Esophagus mucosa (tissue), 1 donor: ENCODE results near the gene LRRC4B. TPM values are rescaled to one million over a fixed set of nuclear protein-coding genes. Genes with fewer than 3 reads are reported as not detected.
"Not testable (repeated sequence)": the region's sequence is repeated elsewhere in the genome, so short reads cannot be mapped to it uniquely, and the experiment has no call there.

ENCODE experiments used
- ATAC-seq: fragments of 200-7000 bp; cut with Tn5 transposase; one replicate; pipeline ENCODE4 v1.9.1; 2020
- total RNA-seq: library from RNA; stranded (reverse); gene quantifications from one replicate; pipeline ENCODE4 v1.2.4, GENCODE V29; 2023
- donor health status: DM: yes; HTN: yes; CAD: no.

LRRC4B gene
- total RNA-seq, 1 donor from 2014 or later = 0.24 TPM

DNA sequence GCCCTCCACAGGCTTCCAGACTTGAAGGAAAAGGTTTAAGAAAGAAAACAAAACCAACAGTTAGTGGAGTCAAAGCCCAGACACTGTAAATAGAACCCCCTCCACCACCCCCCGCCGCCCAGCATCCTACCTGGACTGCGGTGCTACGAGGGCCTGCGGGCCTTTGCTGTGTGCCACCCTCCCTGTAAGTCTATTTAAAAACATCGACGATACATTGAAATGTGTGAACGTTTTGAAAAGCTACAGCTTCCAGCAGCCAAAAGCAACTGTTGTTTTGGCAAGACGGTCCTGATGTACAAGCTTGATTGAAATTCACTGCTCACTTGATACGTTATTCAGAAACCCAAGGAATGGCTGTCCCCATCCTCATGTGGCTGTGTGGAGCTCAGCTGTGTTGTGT lies 85.3 kb downstream of the LRRC4B start:
- no peak for ATAC-seq

DNA sequence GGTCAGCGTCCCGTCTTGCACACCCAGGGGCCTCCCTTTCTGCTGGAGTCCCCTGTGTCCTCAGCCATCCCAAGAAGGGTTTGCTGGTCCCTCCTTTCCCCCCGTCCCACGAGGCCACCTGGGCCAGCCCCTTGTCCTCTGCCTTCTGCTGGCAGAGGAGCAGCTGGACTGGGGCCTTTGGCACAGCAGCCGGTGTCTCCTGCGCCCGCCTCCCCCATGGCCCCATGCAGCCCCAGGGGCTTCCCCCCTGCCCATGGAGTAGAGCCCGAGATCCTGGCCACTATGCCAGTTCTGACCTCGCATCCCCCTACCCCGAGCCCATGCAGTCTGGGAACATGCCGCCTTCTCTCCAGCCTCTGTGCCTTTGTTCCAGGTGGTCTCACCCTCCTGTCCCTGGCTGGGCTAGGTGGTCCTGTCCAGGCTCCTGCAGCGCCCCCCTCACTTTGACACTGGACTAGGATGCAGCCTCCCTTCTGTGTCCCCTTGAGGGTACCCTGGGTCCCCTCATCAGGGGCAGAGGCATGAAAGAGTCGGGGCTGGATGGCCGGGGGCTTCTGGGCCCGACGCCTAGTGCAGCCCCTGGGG lies 85.9 kb downstream of the LRRC4B start:
- ATAC-seq = no peak

DNA sequence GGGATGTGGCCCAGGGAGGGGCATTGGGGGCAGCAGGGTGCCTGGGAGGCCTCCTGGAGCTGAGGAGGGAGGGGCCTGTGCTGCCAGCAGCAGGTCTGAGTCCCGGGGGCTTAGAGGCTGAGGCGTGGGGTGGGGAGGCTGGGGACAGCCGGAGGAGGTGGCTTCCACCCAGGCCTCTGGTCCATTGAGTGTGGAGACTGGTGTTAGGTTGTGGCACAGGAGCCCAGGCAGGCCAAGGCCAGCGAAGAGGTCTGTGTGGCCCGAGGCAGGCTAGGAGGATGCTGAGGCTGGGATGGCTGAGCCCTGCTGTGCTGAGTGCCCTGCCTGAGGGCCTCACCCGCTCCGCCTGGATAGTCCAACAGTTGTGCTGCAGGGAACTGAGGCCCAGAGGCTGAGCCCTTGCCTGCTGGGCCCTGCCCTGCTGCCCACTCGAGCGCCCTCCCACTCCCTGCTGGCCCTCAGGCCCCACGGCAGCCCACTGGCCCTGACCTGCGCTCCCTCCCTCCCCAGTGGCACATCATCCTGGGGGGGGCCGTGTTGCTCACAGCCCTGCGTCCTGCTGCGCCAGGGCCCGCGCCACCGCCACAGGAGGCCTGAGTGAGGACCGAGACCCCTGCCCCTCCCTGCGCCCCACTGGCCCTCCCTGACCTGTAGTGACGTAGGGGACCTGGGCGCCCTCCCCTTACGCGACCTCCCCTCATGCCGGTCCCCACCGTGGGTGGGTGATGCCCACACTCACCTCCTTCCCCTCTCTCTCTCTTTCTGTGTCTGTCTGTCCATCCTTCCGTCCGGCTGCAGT lies 86.7 kb downstream of the LRRC4B start:
- no peak for ATAC-seq

DNA sequence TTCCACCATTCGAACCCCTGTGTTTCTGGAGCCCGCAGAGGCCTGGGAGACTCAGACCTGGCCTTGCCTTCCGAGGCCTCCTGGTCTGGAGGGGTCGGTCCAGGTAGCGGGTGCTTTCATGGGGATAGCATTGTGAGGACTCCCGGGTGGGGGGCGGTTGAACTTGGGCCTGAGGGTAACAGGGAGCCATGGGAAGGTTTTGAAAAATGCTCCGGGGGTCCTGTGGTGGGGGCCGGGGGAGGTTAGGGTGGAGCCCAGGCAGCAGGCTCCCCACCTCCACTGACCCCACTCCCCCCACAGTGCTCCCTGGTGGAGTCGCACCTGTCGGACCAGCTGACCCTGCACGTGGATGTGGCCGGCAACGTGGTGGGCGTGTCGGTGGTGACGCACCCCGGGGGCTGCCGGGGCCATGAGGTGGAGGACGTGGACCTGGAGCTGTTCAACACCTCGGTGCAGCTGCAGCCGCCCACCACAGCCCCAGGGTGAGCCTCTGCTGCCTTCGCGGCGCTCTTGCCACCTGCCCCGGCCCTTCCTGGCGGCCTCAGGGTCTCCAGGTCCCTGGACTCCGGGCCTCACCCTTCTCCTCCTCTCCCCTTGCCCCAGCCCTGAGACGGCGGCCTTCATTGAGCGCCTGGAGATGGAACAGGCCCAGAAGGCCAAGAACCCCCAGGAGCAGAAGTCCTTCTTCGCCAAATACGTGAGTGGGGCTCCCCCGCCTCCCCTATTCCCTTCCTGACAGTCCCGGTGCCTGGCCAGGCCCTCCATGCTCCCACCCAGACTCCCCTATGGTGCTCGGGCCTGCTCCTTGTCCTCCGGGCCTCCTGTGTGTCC lies 87.7 kb downstream of the LRRC4B start:
- no peak for ATAC-seq

DNA sequence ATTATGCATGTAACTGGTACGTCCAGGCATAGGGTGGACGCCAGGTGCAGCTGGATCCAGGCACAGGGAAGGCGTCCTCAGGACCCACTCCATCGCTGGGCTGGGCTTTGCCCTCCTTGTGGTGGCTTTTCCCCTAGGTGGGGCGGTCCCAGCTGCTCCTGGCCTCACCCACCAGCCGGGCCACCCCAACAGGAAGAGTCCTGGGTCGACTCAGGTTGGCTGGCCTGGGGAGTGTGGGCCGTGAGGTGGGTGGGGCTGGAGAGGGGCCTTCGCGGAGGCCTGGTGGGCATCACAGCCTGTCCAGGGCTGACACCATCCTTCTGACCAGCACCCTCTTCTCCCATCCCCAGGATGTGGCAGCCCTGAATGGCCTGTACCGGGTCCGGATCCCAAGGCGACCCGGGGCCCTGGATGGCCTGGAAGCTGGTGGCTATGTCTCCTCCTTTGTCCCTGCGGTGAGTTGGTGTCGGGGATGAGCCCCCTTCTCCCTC lies 88.4 kb downstream of the LRRC4B start:
- no peak for ATAC-seq

DNA sequence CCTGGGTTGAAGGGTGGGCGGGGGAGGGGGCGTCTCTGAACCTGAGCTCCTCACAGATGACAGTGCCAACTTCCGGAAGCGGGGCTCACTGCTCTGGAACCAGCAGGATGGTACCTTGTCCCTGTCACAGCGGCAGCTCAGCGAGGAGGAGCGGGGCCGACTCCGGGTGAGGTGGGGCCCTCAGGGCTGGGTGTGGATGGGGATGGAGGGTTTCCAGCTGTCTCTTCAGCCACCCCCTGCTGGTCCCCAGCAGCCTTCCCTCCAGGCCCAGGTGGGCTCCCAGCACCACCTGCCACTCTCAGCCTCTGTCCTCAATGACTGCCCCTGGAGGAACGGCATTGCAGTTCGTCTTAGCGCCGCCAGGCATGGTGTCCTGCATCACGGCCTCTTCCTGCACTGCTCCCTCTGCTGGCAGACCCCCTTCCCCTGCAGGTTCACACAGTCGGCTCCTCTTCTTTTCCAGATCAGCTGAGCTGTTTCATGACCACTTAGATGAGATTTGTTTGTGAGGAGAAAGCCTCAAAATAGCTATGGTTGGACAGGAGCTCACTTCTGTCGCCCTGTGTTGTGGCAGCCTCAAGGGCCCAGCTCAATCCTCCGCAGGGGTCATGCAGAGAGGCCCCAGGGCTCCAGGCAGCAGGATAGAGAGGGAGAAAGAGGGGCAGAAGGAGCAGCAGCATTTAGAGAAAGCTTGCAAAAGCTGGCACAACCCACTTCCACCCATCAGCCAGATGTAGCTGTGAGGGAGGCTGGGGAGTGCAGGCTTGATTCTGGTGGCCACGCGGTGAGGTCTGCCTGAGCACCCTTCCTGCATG lies 89.1 kb downstream of the LRRC4B start:
- no peak for ATAC-seq

DNA sequence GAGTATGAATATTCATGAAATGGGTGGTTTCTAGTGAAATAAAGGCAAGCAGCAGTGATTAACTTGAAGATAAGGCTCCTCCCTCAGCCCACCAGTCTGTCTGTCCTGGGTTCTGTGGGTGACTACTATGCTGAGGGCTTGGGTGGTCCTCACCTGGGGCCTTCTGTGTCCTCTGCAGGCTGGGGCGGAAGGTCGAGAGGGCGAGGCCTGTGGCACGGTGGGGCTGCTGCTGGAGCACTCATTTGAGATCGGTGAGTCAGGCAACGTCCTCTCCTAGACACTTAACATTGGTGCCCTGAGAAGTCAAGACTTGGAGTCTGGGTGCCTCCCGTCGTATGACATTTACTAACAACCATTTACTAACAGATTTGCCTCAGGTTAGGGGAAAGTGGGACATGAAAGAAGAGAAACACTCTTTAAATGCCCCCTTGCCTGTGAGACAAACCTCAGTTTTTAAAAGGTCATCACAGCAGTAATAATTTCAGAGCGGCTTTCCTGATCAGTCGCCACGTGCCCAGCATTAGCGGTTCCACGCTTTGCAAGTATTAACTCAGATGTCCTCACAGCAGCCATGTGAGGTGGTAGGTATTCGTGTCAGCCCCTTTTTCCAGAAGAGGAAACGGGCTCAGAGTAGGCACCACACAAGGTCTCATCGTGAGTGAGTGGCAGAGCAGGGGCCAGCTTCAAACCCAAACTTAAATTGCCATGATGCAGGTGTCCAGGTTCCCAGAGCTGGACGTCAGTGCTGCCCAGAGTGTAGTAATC lies 90.3 kb downstream of the LRRC4B start:
- ATAC-seq = no peak

DNA sequence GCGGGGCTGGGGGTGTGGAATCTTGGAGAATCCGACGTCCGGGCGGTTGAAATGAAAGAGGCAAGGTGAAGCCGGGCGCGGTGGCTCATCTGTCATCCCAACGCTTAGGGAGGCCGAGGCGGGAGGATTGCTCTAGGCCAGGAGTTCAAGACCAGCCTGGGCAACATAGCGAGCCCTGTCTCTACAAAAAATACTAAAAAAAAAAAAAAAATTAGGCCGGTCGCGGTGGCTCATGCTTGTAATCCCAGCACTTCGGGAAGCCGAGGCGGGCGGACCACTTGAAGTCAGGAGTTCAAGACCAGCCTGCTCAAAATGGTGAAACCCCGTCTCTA lies 91.4 kb downstream of the LRRC4B start:
- ATAC-seq = no peak

DNA sequence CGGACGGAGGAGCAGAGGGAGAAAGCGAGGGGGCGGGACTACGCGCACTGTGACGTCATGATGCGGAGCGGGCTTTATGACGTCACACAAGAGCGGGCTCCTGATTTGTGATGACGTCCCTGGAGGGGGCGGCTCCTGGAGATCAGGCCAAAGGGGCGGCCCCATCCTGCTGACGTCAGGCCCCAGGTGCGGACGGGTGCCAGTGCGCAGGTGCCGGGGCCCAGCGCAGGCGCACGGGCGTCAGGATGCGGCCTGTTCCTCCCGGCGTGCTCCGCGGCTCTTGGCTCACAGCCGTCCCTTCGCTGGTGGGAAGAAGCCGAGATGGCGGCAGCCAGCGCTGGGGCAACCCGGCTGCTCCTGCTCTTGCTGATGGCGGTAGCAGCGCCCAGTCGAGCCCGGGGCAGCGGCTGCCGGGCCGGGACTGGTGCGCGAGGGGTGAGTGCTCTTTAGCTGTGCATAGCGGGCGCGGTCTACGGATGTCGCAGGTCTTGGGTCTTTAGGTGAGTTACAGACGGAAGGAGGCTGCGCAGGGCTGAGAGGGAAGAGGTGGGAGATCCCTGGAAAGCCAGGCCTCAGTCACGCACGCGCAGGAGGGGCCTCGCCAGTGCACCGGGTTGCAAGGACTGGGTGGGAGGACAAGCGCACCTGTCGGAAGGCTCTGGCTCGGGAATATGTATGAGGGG lies 91.9 kb downstream of the LRRC4B start, which contains the start of the genes EMC10 and GARIN5A:
Gene EMC10, plus strand, starts transcription at position 284 of the 683 bp plus-strand sequence. Its CDS starts 38 bp downstream, at position 322.
Gene GARIN5A, minus strand, starts transcription at position 625 of the 683 bp plus-strand sequence. Its CDS starts 460 bp downstream, at position 165.
- peak; percentile 97 for ATAC-seq

DNA sequence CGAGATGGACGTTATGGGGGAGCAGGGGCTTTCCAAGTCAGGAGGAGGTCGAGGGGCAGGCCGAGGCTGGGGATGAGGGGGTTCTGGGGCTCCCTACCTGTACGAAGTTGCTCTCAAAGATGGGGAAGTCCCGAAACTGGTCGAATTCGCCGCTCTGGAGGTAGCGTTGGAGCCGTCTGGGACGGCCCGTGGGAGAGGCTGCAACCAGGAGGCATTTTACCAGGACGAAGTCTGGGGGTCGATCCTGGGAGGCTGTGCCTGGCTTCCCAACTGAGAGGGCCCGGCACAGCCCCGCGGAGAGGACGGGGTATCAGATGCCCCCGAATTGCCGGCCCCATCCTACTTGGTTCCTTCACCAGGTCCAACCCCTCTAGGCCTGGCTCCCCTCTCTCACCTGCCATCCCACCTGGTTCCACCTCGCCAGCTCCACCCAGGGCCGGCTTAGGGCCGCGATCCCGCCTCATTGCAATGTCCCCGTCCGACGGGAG lies 92.5 kb downstream of the LRRC4B start:
- ATAC-seq = no peak

DNA sequence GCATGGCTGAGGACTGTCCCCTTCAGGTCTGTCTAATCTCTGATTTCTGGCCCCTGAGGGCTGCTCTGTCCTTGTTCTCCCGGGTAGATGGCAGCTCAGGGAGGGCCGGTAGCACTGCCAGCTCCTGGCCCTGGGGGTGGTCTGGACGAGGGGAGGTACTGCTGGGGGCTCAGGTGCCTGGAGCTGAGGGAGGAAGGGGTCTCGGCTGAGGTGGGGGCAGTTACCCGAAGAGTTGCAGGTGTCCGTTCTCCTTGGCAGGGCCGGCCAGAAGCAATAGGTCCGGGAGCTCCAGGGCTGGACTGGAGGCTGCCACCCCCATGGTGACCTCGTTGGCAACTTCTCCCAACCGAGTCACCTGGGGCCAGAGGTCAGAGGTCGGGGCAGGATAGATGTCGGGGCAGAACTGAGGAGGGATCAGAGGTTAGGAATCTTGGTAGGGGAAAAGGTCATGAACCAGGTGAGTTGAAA lies 93.1 kb downstream of the LRRC4B start:
- no peak for ATAC-seq

DNA sequence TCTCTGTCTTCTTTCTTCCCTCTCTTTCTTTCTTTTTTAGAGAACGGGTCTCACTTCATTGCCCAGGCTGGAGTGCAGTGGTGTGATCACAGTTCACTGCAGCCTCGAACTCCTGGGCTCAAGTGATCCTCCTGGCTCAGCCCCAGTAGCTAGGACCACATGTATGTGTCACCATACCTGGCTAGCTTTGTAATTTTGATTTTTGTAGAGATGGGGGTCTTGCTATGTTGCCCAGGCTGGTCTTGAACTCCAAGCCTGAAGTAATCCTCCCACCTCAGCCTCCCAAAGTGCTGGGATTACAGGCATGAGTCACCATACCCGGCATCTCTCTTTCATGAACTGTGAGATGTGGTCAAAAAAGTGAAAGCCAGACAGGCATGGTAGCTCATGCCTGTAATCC lies 94.9 kb downstream of the LRRC4B start:
- not testable (repeated sequence) for ATAC-seq

DNA sequence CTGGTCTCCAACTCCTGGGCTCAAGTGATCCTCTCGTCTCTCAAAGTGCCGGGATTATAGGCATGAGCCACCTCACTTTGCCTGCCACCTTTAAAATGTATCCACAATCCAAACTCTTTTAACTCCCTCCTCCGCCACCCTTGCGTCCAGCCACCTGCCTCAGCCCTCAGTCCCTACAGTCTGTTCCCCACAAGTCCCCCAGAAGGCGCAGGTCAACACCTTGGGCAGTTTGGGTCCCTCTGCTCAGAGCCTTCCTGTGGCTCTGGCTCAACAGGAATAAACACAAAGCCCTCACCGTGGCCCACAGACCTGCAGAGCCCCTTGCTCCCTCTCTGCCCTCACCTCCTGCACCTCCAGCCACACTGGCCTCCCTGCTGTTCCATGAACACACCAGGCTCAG lies 99.4 kb downstream of the LRRC4B start:
- ATAC-seq = no peak

DNA sequence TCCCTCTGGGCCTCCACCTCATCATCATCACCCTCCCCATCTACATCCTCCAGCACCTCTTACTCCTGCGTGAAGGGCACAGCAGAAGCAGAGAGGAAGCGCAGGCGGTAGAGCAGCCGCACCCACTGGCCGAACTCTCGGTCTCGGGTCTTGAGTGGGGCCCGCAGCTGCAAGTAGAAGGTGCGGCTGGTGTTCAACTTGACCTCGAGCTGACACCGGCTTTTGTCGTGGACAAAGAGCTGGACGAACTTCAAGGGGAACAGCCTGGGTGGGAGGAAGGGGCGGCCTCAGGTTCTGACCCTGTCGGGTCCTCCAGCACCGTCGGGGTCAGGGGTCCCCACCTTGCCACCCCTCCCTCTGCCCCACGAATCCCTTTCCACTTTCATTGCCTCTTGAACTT lies 100.7 kb downstream of the LRRC4B start:
- ATAC-seq = no peak

Other genes with a start within 250 kb of the LRRC4B start
- gene KCNC3, start 239.1 kb downstream of the LRRC4B start, total RNA-seq = 0.48 TPM
- 0.40 TPM for gene NAPSA, start 202.8 kb downstream of the LRRC4B start, total RNA-seq
- gene NR1H2, start 192.0 kb downstream of the LRRC4B start, total RNA-seq = 33.4 TPM
- gene POLD1, start 184.1 kb downstream of the LRRC4B start, total RNA-seq = 24.3 TPM
- gene SPIB, start 149.5 kb downstream of the LRRC4B start, total RNA-seq = 0.44 TPM
- gene MYBPC2, start 135.5 kb downstream of the LRRC4B start, total RNA-seq = 0.08 TPM
- gene EMC10, start 91.9 kb downstream of the LRRC4B start, total RNA-seq = 53.8 TPM
- 1.1 TPM for gene GARIN5A, start 91.6 kb downstream of the LRRC4B start, total RNA-seq
- gene JOSD2, start 57.2 kb downstream of the LRRC4B start, total RNA-seq = 38.4 TPM
- not detected for gene ASPDH, start 54.5 kb downstream of the LRRC4B start, total RNA-seq
- gene SYT3, start 71.4 kb upstream of the LRRC4B start, total RNA-seq = not detected
- gene C19orf81, start 81.0 kb upstream of the LRRC4B start, total RNA-seq = not detected
- 0.04 TPM for gene SHANK1, start 151.4 kb upstream of the LRRC4B start, total RNA-seq
- gene CLEC11A, start 154.9 kb upstream of the LRRC4B start, total RNA-seq = 2.7 TPM
- gene GPR32, start 202.0 kb upstream of the LRRC4B start, total RNA-seq = not detected
- gene ACP4, start 222.0 kb upstream of the LRRC4B start, total RNA-seq = not detected